Ishikawa (cell line): ENCODE data around the gene CDR2L.

Experiments
- CEBPB ChIP-seq: IDR thresholded peaks from 2 replicates; pipeline ENCODE4 v1.6.1; 2012
- EP300 ChIP-seq: IDR thresholded peaks from 2 replicates; pipeline ENCODE4 v1.6.1; 2012; ENCODE audit warnings: borderline replicate concordance
- MAX ChIP-seq: IDR thresholded peaks from 2 replicates; pipeline ENCODE4 v1.6.1; 2012
- NFIC ChIP-seq: IDR thresholded peaks from 2 replicates; pipeline ENCODE4 v1.6.1; 2012

- TF ChIP-seq EP300 (no peak; the same call in 1 of the 2 replicates), NFIC (no peak; the same call in 1 of the 2 replicates), MAX (peak; percentile 89), CEBPB (no peak)
Observed at GRCh38 chr17:74981979-74982662, 5.3 kb upstream of the CDR2L start.
